Measurements from ENCODE around the gene TBX2. TPM values are rescaled to one million over a fixed set of nuclear protein-coding genes. Genes with fewer than 3 reads are reported as not detected.

The TBX2 gene
- total and polyA plus RNA-seq, 2 of the 13 experiments (the other 11 are each of a cell fraction or from before 2014, with no cell fraction given), result 2.8 to 15.3 TPM

DNA sequence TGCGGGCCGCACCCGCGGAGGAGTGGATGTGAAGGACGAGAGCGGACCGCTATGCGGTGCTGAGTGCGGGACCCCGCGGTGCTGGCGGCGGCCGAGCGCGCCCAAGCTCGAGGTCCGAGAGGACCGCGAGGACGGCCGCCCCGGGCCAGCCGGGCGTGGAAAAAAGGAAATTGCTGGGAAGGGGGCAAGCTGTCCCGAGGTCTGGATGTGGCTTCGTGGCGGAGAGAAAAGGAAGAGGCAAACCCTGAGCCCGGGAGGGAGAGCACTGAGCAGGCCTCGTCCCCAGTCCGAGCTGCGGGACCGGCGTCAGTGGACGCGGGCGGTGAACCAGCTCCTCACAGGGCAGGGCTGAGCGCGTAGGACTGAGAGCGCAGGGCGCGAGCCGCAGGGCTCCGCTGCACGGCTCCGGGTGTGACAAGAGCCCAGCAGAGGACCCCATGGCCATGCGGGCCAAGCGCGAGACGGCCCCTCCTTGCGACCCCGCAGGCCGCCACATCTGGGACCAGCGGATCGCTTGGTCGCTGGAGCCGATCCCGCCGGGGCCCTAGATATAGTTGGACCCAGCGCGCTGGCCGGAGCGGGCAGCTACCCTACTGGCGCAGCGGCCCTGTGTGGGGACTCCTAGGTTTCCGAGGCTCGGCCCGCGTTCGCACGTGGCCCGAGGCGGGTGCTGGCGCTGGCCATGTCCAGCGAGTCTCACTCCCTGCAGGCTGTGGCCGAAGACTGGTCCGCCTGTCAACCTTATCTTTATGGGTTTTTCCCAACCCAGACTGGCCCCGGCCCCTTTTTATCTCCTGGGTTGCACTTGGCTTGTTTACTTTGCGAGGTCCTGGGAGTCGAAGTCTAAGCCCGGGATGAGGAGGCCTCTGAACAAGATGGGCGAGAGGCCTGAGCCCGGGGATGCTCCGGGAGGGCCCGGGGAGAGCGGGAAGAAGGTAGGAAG, 55.0 kb downstream of the TBX2 start (continued):
- TF ChIP-seq, protein P1, sequence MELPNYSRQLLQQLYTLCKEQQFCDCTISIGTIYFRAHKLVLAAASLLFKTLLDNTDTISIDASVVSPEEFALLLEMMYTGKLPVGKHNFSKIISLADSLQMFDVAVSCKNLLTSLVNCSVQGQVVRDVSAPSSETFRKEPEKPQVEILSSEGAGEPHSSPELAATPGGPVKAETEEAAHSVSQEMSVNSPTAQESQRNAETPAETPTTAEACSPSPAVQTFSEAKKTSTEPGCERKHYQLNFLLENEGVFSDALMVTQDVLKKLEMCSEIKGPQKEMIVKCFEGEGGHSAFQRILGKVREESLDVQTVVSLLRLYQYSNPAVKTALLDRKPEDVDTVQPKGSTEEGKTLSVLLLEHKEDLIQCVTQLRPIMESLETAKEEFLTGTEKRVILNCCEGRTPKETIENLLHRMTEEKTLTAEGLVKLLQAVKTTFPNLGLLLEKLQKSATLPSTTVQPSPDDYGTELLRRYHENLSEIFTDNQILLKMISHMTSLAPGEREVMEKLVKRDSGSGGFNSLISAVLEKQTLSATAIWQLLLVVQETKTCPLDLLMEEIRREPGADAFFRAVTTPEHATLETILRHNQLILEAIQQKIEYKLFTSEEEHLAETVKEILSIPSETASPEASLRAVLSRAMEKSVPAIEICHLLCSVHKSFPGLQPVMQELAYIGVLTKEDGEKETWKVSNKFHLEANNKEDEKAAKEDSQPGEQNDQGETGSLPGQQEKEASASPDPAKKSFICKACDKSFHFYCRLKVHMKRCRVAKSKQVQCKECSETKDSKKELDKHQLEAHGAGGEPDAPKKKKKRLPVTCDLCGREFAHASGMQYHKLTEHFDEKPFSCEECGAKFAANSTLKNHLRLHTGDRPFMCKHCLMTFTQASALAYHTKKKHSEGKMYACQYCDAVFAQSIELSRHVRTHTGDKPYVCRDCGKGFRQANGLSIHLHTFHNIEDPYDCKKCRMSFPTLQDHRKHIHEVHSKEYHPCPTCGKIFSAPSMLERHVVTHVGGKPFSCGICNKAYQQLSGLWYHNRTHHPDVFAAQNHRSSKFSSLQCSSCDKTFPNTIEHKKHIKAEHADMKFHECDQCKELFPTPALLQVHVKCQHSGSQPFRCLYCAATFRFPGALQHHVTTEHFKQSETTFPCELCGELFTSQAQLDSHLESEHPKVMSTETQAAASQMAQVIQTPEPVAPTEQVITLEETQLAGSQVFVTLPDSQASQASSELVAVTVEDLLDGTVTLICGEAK (IDR thresholded peaks at IDR 0.05), result no peak
- TF ChIP-seq, protein P1 (CRISPR knock-in tag; IDR thresholded peaks at IDR 0.05), result 0 out of 2 replicates have a peak, but pooled peaks have one; percentile 59
- TF ChIP-seq NFIC (IDR thresholded peaks at IDR 0.05; ENCODE audit: low read length), result no peak
- TF ChIP-seq, protein P2, sequence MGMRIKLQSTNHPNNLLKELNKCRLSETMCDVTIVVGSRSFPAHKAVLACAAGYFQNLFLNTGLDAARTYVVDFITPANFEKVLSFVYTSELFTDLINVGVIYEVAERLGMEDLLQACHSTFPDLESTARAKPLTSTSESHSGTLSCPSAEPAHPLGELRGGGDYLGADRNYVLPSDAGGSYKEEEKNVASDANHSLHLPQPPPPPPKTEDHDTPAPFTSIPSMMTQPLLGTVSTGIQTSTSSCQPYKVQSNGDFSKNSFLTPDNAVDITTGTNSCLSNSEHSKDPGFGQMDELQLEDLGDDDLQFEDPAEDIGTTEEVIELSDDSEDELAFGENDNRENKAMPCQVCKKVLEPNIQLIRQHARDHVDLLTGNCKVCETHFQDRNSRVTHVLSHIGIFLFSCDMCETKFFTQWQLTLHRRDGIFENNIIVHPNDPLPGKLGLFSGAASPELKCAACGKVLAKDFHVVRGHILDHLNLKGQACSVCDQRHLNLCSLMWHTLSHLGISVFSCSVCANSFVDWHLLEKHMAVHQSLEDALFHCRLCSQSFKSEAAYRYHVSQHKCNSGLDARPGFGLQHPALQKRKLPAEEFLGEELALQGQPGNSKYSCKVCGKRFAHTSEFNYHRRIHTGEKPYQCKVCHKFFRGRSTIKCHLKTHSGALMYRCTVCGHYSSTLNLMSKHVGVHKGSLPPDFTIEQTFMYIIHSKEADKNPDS (CRISPR knock-in tag; IDR thresholded peaks at IDR 0.05), result no peak
- TF ChIP-seq GABPA (IDR thresholded peaks at IDR 0.05; ENCODE audit: low read depth, low read length), result no peak
- TF ChIP-seq GABPA (CRISPR knock-in tag; IDR thresholded peaks at IDR 0.05; ENCODE audit: low read depth), result no peak
- TF ChIP-seq, protein P3, sequence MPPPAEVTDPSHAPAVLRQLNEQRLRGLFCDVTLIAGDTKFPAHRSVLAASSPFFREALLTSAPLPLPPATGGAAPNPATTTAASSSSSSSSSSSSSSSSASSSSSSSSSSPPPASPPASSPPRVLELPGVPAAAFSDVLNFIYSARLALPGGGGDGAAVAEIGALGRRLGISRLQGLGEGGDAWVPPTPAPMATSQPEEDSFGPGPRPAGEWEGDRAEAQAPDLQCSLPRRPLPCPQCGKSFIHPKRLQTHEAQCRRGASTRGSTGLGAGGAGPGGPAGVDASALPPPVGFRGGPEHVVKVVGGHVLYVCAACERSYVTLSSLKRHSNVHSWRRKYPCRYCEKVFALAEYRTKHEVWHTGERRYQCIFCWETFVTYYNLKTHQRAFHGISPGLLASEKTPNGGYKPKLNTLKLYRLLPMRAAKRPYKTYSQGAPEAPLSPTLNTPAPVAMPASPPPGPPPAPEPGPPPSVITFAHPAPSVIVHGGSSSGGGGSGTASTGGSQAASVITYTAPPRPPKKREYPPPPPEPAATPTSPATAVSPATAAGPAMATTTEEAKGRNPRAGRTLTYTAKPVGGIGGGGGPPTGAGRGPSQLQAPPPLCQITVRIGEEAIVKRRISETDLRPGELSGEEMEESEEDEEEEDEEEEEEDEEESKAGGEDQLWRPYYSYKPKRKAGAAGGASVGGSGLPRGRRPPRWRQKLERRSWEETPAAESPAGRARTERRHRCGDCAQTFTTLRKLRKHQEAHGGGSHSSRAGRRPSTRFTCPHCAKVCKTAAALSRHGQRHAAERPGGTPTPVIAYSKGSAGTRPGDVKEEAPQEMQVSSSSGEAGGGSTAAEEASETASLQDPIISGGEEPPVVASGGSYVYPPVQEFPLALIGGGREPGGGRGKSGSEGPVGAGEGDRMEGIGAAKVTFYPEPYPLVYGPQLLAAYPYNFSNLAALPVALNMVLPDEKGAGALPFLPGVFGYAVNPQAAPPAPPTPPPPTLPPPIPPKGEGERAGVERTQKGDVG (CRISPR knock-in tag; IDR thresholded peaks at IDR 0.05; ENCODE audit: borderline replicate concordance), result peak; percentile 98
- peak; percentile 89; the same call in 1 of the 2 replicates for TF ChIP-seq KDM3A (CRISPR knock-in tag; IDR thresholded peaks at IDR 0.05; ENCODE audit: low read depth)
- TF ChIP-seq GATAD1 (CRISPR knock-in tag; IDR thresholded peaks at IDR 0.05), result no peak
- no peak for TF ChIP-seq NCOA5 (CRISPR knock-in tag; IDR thresholded peaks at IDR 0.05)
- no peak for TF ChIP-seq ZNF446 (CRISPR knock-in tag; IDR thresholded peaks at IDR 0.05)
- no peak for TF ChIP-seq ZFP36L2 (CRISPR knock-in tag; IDR thresholded peaks at IDR 0.05)
- TF ChIP-seq ZNF382 (CRISPR knock-in tag; IDR thresholded peaks at IDR 0.05; ENCODE audit: borderline replicate concordance), result no peak
- no peak; the same call in 1 of the 2 replicates for TF ChIP-seq ZNF564 (CRISPR knock-in tag; IDR thresholded peaks at IDR 0.05)
- TF ChIP-seq ELF4 (CRISPR knock-in tag; IDR thresholded peaks at IDR 0.05; ENCODE audit: borderline replicate concordance), result no peak
